Body of pancreas (tissue), 4 donors: Measurements from ENCODE around the gene MLN. TPM values are rescaled to one million over a fixed set of nuclear protein-coding genes. Genes with fewer than 3 reads are reported as not detected.

Experiments used
- ATAC-seq: fragments of 150-250 bp; one replicate; pipeline ENCODE4 v1.9.1; 2016
- DNase-seq, 4 donors: peaks; one replicate each; pipeline ENCODE4 v3.0.0-alpha.2; 2019
- H3K27ac ChIP-seq, 4 donors: fragments of 200-600 bp; sonication (generic); 1 replicate in 3 of 4; 2 replicates in 1 of 4; pipeline versions ENCODE4 v1.5.1 to v1.6.1; 2016 to 2019; ENCODE audit warnings: mild to moderate bottlenecking in 1 of 4, mixed read lengths in 1 of 4, moderate library complexity in 1 of 4
- H3K27me3 ChIP-seq, 2 donors: fragments of 200-600 bp; sonication (generic); one replicate each; pipeline ENCODE4 v1.6.0; 2016; ENCODE audit warnings: mild to moderate bottlenecking in 1 of 2
- H3K36me3 ChIP-seq, 2 donors: fragments of 200-600 bp; sonication (generic); replicated peaks in 1 of 2; 2 replicates each; pipeline ENCODE4 v1.5.1; 2016; ENCODE audit warnings: low read depth in 2 of 2; ENCODE audit not compliant: insufficient read depth in 1 of 2
- H3K4me1 ChIP-seq: fragments of 200-600 bp; sonication (generic); one replicate; pipeline ENCODE4 v1.6.0; 2016
- H3K4me3 ChIP-seq, 2 donors: fragments of 200-600 bp; sonication (generic); 1 replicate in 1 of 2; 2 replicates in 1 of 2; pipeline ENCODE4 v1.5.1; 2016 to 2019
- H3K9me3 ChIP-seq, 3 donors: fragments of 200-600 bp; sonication (generic); 1 replicate in 2 of 3; 2 replicates in 1 of 3; pipeline ENCODE4 v1.5.1; 2016
- POLR2A ChIP-seq, 3 donors: fragments of 450-650 bp; IDR thresholded peaks; one replicate each; pipeline ENCODE4 v1.6.1; 2016; ENCODE audit warnings: antibody characterized with exemption in 3 of 3, mild to moderate bottlenecking in 2 of 3
- WGBS, 2 donors: methylation state at CpG; one replicate each; pipeline ENCODE4 v1.1.5; 2017; 5-methylcytosine and 5-hydroxymethylcytosine counted together
- intact Hi-C: fragments of 100-400 bp; cut with DNase I; formaldehyde crosslinking; loops from one replicate; pipeline ENCODE4 v1.15.1; 2023
- total RNA-seq, 2 donors: library from RNA; depleted of rRNA; stranded (reverse); fragments of >200 nt; gene quantifications; one replicate each; pipeline ENCODE4 v1.1.0, GENCODE V29; 2016
- TF ChIP-seq, protein P1 (sequence below), 7 experiments: fragments of 450-650 bp in 4 of 7; fragments of 200-600 bp in 3 of 7; sonication (generic) in 3 of 7; IDR thresholded peaks; one replicate each; pipeline ENCODE4 v1.5.1; 2016 to 2019; ENCODE audit warnings: antibody characterized with exemption in 7 of 7

Gene MLN
- total RNA-seq, 2 donors from 2014 or later, result not detected

DNA sequence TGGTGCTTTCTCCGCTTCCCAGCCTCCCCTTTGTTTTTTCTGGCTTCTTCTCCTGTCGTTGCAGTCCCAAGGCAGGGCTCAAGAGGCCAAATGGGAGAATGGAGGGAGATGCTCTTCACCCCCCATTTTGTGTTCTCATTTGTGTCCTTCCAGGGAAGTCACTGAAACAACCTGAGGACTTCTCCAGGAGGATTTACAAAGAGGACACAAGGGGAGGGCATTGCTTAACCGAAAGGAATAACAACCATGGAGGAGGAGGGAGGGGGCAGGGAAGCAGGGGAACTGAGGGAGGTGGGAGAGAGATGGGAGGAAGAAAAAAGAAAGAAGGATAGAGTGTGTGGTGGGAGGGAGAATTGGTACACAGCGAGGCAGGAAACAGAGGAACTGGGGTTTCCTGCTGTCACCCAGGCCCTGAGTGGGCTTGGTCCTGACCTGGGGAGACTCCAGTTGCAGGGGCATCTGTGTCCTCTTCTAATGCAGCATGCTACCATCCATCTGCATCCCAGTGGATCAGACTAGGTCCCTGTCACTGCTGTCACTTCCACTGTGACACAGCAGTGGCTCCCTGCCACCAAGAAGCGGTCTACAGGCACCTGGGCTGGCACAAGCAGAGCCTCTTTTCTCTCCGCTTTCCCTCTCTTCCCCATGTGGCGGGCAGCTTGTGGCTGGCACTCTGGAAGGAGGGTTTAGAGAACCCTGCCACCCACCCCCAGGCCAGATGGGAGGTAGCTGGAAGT lies 17.1 kb upstream of the MLN start:
- no peak for ATAC-seq
- no peak for TF ChIP-seq POLR2A (IDR thresholded peaks at IDR 0.05)
- TF ChIP-seq, protein P1, sequence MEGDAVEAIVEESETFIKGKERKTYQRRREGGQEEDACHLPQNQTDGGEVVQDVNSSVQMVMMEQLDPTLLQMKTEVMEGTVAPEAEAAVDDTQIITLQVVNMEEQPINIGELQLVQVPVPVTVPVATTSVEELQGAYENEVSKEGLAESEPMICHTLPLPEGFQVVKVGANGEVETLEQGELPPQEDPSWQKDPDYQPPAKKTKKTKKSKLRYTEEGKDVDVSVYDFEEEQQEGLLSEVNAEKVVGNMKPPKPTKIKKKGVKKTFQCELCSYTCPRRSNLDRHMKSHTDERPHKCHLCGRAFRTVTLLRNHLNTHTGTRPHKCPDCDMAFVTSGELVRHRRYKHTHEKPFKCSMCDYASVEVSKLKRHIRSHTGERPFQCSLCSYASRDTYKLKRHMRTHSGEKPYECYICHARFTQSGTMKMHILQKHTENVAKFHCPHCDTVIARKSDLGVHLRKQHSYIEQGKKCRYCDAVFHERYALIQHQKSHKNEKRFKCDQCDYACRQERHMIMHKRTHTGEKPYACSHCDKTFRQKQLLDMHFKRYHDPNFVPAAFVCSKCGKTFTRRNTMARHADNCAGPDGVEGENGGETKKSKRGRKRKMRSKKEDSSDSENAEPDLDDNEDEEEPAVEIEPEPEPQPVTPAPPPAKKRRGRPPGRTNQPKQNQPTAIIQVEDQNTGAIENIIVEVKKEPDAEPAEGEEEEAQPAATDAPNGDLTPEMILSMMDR (IDR thresholded peaks at IDR 0.05), result no peak
- Histone ChIP-seq H3K36me3 (no peaks in the 10 kb centered on the region), H3K27me3 (no peaks in the 10 kb centered on the region), H3K4me3 (no peak overlapping the region), H3K4me1 (no peaks in the 10 kb centered on the region), H3K27ac (no peak overlapping the region), H3K9me3 (no peaks in the 10 kb centered on the region)
- intact Hi-C loops, result no loop called here
- DNase-seq, result no peak
- WGBS, 2 donors, result 63 to 69% methylated on average over 5 to 7 of the region's 7 CpGs

DNA sequence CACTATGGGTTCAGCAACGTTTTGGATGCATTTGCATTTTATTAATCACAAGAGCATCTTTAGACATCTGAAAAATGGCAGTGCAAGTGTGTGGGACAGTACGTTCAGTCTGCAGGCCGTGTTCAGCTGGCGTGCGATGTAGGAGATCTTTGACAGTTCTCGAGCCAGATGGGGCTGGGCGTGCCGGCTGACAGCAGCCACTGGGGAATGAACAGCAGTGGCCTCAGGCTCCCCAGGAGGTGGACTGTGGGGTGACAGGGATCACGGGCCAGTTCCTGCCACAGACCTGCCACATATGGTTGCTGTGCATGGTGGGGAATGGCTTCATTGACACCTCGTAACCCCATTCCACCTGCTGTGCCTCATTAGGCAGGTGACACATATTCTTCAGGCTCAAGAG lies 16.4 kb upstream of the MLN start:
- Histone ChIP-seq H3K4me1 (no peaks in the 10 kb centered on the region), H3K9me3 (no peaks in the 10 kb centered on the region), H3K27me3 (no peaks in the 10 kb centered on the region), H3K36me3 (no peaks in the 10 kb centered on the region), H3K27ac (no peak overlapping the region), H3K4me3 (no peak overlapping the region)
- ATAC-seq (no peak), DNase-seq (no peak)
- 48 to 68% methylated on average over 10 of the region's 10 CpGs for WGBS, 2 donors
- TF ChIP-seq, protein P1 (IDR thresholded peaks at IDR 0.05), result no peak
- no peak for TF ChIP-seq POLR2A (IDR thresholded peaks at IDR 0.05)
- intact Hi-C loops, result no loop called here

DNA sequence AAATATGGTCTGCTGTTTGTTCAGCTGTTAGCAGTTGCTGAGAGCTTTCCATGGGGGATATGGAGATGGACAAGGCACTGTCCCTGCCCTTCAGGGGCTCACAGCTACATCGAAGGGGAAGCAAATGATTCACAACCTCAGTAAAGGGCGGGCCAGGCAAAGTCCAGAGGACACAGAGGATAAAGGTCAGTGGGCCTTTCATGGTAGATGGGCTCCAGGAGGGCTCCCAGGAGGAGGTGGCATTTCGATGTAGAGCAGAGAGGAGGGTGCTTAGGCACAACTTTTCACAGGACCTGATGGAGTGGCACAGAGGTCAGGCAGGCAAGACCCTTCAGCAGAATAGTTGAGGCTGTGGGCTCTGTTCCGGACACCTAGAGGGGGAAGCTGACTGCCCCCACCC lies 15.2 kb upstream of the MLN start:
- no peak for TF ChIP-seq POLR2A (IDR thresholded peaks at IDR 0.05)
- TF ChIP-seq, protein P1 (IDR thresholded peaks at IDR 0.05), result no peak
- Histone ChIP-seq H3K27ac (no peak overlapping the region), H3K36me3 (no peaks in the 10 kb centered on the region), H3K4me3 (no peak overlapping the region), H3K9me3 (no peaks in the 10 kb centered on the region), H3K27me3 (no peaks in the 10 kb centered on the region), H3K4me1 (no peaks in the 10 kb centered on the region)
- no peak for ATAC-seq
- DNase-seq, result no peak
- intact Hi-C loops, result no loop called here
- WGBS, 2 donors, result 62 to 67% methylated on average over 4 of the region's 4 CpGs

DNA sequence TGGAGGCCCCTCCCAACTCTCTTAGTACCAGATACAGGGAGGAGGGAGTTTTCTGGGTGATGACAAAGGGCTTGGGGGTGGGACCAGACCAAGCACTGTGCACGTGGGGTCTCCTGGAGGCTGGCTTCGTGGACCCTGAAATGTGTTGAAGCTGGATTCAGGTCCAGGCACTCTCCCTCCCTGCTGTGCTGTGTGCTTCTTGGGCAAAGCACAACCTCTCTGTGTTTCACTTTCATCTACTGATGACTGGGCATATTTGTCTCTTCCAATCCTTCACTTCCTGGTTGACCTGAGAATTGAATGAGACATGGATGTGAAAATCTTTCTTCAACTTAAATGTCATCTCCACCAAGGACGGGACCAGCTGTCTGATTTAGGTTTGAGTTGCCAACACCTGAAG lies 14.5 kb upstream of the MLN start:
- no peak overlapping the region for H3K27ac ChIP-seq
- no peak overlapping the region for H3K4me3 ChIP-seq
- no peaks in the 10 kb centered on the region for H3K4me1 ChIP-seq
- H3K27me3 ChIP-seq, result no peaks in the 10 kb centered on the region
- DNase-seq (no peak), ATAC-seq (no peak)
- WGBS, 2 donors, result 59 to 81% methylated on average over 3 of the region's 3 CpGs
- H3K36me3 ChIP-seq, result no peaks in the 10 kb centered on the region
- no peak for TF ChIP-seq POLR2A (IDR thresholded peaks at IDR 0.05)
- TF ChIP-seq, protein P1 (IDR thresholded peaks at IDR 0.05), result no peak
- H3K9me3 ChIP-seq, result no peaks in the 10 kb centered on the region
- intact Hi-C loops, result no loop called here

DNA sequence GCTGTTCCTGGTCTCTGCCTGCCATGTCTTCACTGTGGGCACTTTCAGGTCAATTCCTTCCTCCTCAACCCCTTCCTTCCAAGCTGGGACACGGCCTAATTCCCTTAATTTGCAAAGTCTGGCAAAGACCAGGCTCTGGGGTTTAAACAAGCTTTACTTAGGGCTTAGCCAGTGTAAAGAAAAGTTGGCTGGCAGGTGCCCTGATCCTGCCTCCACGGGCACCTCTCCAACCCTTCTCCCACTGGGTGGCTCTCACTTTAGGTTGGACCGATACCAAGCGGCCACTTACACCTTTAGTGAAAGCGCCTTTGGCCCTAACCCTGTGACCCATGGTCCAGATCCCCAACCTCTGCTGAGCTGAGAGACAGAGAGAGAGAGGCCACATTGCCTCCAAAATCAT lies 13.7 kb upstream of the MLN start:
- WGBS, 2 donors, result 57 to 62% methylated on average over 5 of the region's 5 CpGs
- Histone ChIP-seq H3K36me3 (no peaks in the 10 kb centered on the region), H3K27ac (no peak overlapping the region), H3K4me1 (no peaks in the 10 kb centered on the region), H3K27me3 (no peaks in the 10 kb centered on the region), H3K9me3 (no peaks in the 10 kb centered on the region), H3K4me3 (no peak overlapping the region)
- intact Hi-C loops, result no loop called here
- DNase-seq (no peak), ATAC-seq (no peak)
- TF ChIP-seq, protein P1 (IDR thresholded peaks at IDR 0.05), result no peak
- no peak for TF ChIP-seq POLR2A (IDR thresholded peaks at IDR 0.05)
